ENCODE results near the gene MBD5.

GRCh38 chr2:148194882-148195281 lies 174.0 kb downstream of the MBD5 start:
- TF ChIP-seq REST (IDR thresholded peaks at IDR 0.05) (no peak), CTCF (IDR thresholded peaks at IDR 0.05; ENCODE audit: low read depth, low read length, missing input control) (no peak), GABPA (IDR thresholded peaks at IDR 0.05 in 1 of 2, conservative IDR thresholded peaks at IDR 0.05 in 1 of 2) (no peak), HNF4A (conservative IDR thresholded peaks at IDR 0.05) (no peak), ATF3 (IDR thresholded peaks at IDR 0.05) (no peak), ZBTB33 (IDR thresholded peaks at IDR 0.05) (no peak), MAX (IDR thresholded peaks at IDR 0.05) (no peak), RXRA (IDR thresholded peaks at IDR 0.05) (no peak), SP1 (IDR thresholded peaks at IDR 0.05) (no peak), NR2F2 (IDR thresholded peaks at IDR 0.05) (no peak)

All from liver (tissue), 3 donors.